Gastroesophageal sphincter (tissue), 4 donors: ENCODE data around the gene MOV10L1. TPM values are rescaled to one million over a fixed set of nuclear protein-coding genes. Genes with fewer than 3 reads are reported as not detected.

Source experiments
- ATAC-seq: fragments of 150-250 bp; one replicate; pipeline ENCODE4 v1.9.1; 2016; ENCODE audit warnings: mild to moderate bottlenecking, moderate library complexity
- H3K27ac ChIP-seq, 4 donors: fragments of 200-600 bp; sonication (generic) in 3 of 4; 1 replicate in 3 of 4; 2 replicates in 1 of 4; pipeline ENCODE4 v1.5.1; 2016 to 2019
- H3K27me3 ChIP-seq: fragments of 200-600 bp; sonication (generic); one replicate; pipeline ENCODE4 v1.5.1; 2019
- H3K36me3 ChIP-seq, 2 donors: fragments of 200-600 bp; sonication (generic); one replicate each; pipeline ENCODE4 v1.5.1; 2019; ENCODE audit warnings: control low read depth in 1 of 2
- H3K4me1 ChIP-seq, 3 donors: fragments of 200-600 bp; sonication (generic); 1 replicate in 2 of 3; 2 replicates in 1 of 3; pipeline ENCODE4 v1.5.1; 2016 to 2019; ENCODE audit warnings: control low read depth in 2 of 3
- H3K4me3 ChIP-seq, 2 donors: fragments of 200-600 bp; sonication (generic); one replicate each; pipeline ENCODE4 v1.5.1; 2019; ENCODE audit warnings: mild to moderate bottlenecking in 1 of 2, moderate library complexity in 1 of 2
- H3K9me3 ChIP-seq, 3 donors: fragments of 200-600 bp; sonication (generic); one replicate each; pipeline ENCODE4 v1.5.1; 2017 to 2019; ENCODE audit warnings: control low read depth in 2 of 3
- CTCF ChIP-seq, 4 experiments: fragments of 200-600 bp in 2 of 4; fragments of 450-650 bp in 2 of 4; sonication (generic) in 1 of 4; IDR thresholded peaks; one replicate each; pipeline ENCODE4 v1.5.1; 2017 to 2019; ENCODE audit warnings: antibody characterized with exemption in 4 of 4, mild to moderate bottlenecking in 2 of 4, moderate library complexity in 2 of 4
- EP300 ChIP-seq: sonication (generic); formaldehyde crosslinking; IDR thresholded peaks from one replicate; pipeline ENCODE4 v1.6.1; 2017; ENCODE audit warnings: antibody characterized with exemption, mild to moderate bottlenecking
- POLR2A ChIP-seq, 2 donors: fragments of 450-650 bp; IDR thresholded peaks; one replicate each; pipeline ENCODE4 v1.6.1; 2017; ENCODE audit warnings: antibody characterized with exemption in 2 of 2, mild to moderate bottlenecking in 2 of 2, moderate library complexity in 1 of 2
- POLR2AphosphoS5 ChIP-seq: sonication (generic); formaldehyde crosslinking; IDR thresholded peaks from one replicate; pipeline ENCODE4 v1.6.1; 2017; ENCODE audit warnings: antibody characterized with exemption
- WGBS, 2 donors: methylation state at CpG; one replicate each; pipeline ENCODE4 v1.1.5; 2018; ENCODE audit warnings: low coverage in 1 of 2; 5-methylcytosine and 5-hydroxymethylcytosine counted together
- total RNA-seq, 4 donors: library from RNA; depleted of rRNA; stranded (reverse); fragments of >200 nt; gene quantifications; one replicate each; pipeline ENCODE4 v1.1.0, GENCODE V29; 2016

The MOV10L1 gene
- total RNA-seq, 4 donors from 2014 or later, result 0.78 TPM; not detected in 3

- Histone ChIP-seq H3K4me3 (no peak overlapping the region), H3K27ac (no peak overlapping the region), H3K27me3 (peaks cover 11% of the 10 kb centered on the region), H3K9me3 (no peaks in the 10 kb centered on the region), H3K36me3 (no peaks in the 10 kb centered on the region), H3K4me1 (peaks cover 0 to 4% (median 0%) of the 10 kb centered on the region in 3 donors)
- TF ChIP-seq POLR2AphosphoS5, result no peak
- TF ChIP-seq POLR2A (IDR thresholded peaks at IDR 0.05), result no peak
- TF ChIP-seq EP300, result no peak
- TF ChIP-seq CTCF (IDR thresholded peaks at IDR 0.05), result no peak
- no peak for ATAC-seq
- 92% methylated on average over 4 of the region's 12 CpGs; no CpG with 5 or more reads in 1 of the 2 donors for WGBS, 2 donors
These were observed 58.3 kb downstream of the MOV10L1 start for GRCh38 chr22:50148166-50148500.

- H3K27ac ChIP-seq, result no peak overlapping the region
- no peak for ATAC-seq
- peaks cover 0 to 4% (median 0%) of the 10 kb centered on the region in 3 donors for H3K4me1 ChIP-seq
- TF ChIP-seq POLR2A (IDR thresholded peaks at IDR 0.05) (no peak), EP300 (no peak), CTCF (IDR thresholded peaks at IDR 0.05) (peak in 3 of 4 experiments; percentile 36 to 69 (median 64)), POLR2AphosphoS5 (no peak)
- H3K4me3 ChIP-seq, result no peak overlapping the region
- H3K27me3 ChIP-seq, result peaks cover 11% of the 10 kb centered on the region
- no peaks in the 10 kb centered on the region for H3K9me3 ChIP-seq
- no peaks in the 10 kb centered on the region for H3K36me3 ChIP-seq
- 20 to 63% methylated on average over 1 to 5 of the region's 22 CpGs for WGBS, 2 donors
These were observed 59.4 kb downstream of the MOV10L1 start for GRCh38 chr22:50148991-50149721.

- Histone ChIP-seq H3K9me3 (no peaks in the 10 kb centered on the region), H3K27me3 (peaks cover 10% of the 10 kb centered on the region), H3K27ac (no peak overlapping the region), H3K4me3 (no peak overlapping the region), H3K4me1 (peaks cover 0 to 4% (median 0%) of the 10 kb centered on the region in 3 donors), H3K36me3 (no peaks in the 10 kb centered on the region)
- no peak for ATAC-seq
- WGBS, 2 donors, result 84 to 100% methylated on average over 2 to 14 of the region's 35 CpGs
- TF ChIP-seq POLR2AphosphoS5 (no peak), EP300 (no peak), POLR2A (IDR thresholded peaks at IDR 0.05) (no peak), CTCF (IDR thresholded peaks at IDR 0.05) (no peak)
These were observed 60.6 kb downstream of the MOV10L1 start for GRCh38 chr22:50150161-50151129.

GRCh38 chr22:50151571-50152537 lies 62.0 kb downstream of the MOV10L1 start:
- no peaks in the 10 kb centered on the region for H3K4me1 ChIP-seq
- no peaks in the 10 kb centered on the region for H3K27me3 ChIP-seq
- TF ChIP-seq EP300 (no peak), CTCF (IDR thresholded peaks at IDR 0.05) (no peak), POLR2A (IDR thresholded peaks at IDR 0.05) (no peak), POLR2AphosphoS5 (no peak)
- 88% methylated on average over 10 of the region's 33 CpGs; no CpG with 5 or more reads in 1 of the 2 donors for WGBS, 2 donors
- no peaks in the 10 kb centered on the region for H3K9me3 ChIP-seq
- H3K36me3 ChIP-seq, result no peaks in the 10 kb centered on the region
- no peak overlapping the region for H3K4me3 ChIP-seq
- H3K27ac ChIP-seq, result no peak overlapping the region
- no peak for ATAC-seq
